ENCODE results near the gene ANGPT4. TPM values are rescaled to one million over a fixed set of nuclear protein-coding genes. Genes with fewer than 3 reads are reported as not detected.

ANGPT4 gene
- total and polyA plus RNA-seq, 11 donors: 0.08 to 0.32 (median 0.15) TPM; not detected in 5

- no peak for DNase-seq
- Histone ChIP-seq H3K4me1 (peaks cover 0 to 14% (median 5%) of the 10 kb centered on the region in 12 donors), H3K4me3 (no peak overlapping the region), H3K36me3 (no peaks in the 10 kb centered on the region), H3K27me3 (no peaks in the 10 kb centered on the region), H3K9me3 (no peaks in the 10 kb centered on the region), H3K27ac (no peak overlapping the region)
- TF ChIP-seq CTCF (IDR thresholded peaks at IDR 0.05) (no peak), POLR2A (IDR thresholded peaks at IDR 0.05) (no peak)
- intact Hi-C loops (cut with DNase I): no loop called here
- 91 to 97% (median 95%) methylated on average over 4 of the region's 4 CpGs for WGBS, 4 donors
- no peak for ATAC-seq
These were observed 92.6 kb downstream of the ANGPT4 start for GRCh38 chr20:823574-823902.

- H3K4me1 ChIP-seq: peaks cover 0 to 14% (median 5%) of the 10 kb centered on the region in 12 donors
- no peaks in the 10 kb centered on the region for H3K27me3 ChIP-seq
- ATAC-seq: no peak
- H3K4me3 ChIP-seq: no peak overlapping the region
- no peak overlapping the region for H3K27ac ChIP-seq
- no peaks in the 10 kb centered on the region for H3K36me3 ChIP-seq
- TF ChIP-seq CTCF (IDR thresholded peaks at IDR 0.05): no peak
- TF ChIP-seq POLR2A (IDR thresholded peaks at IDR 0.05): no peak
- intact Hi-C loops (cut with DNase I): no loop called here
- no peak for DNase-seq
- H3K9me3 ChIP-seq: no peaks in the 10 kb centered on the region
- WGBS, 4 donors: 82 to 90% (median 86%) methylated on average over 11 to 12 of the region's 12 CpGs
These were observed 93.2 kb downstream of the ANGPT4 start for GRCh38 chr20:822651-823573.

- 84 to 90% (median 87%) methylated on average over 3 of the region's 3 CpGs for WGBS, 4 donors
- H3K4me1 ChIP-seq: peaks cover 0 to 14% (median 5%) of the 10 kb centered on the region in 12 donors
- no peak for TF ChIP-seq CTCF (IDR thresholded peaks at IDR 0.05)
- no peak for TF ChIP-seq POLR2A (IDR thresholded peaks at IDR 0.05)
- intact Hi-C loops (cut with DNase I): no loop called here
- ATAC-seq: peak in 1 of 4 donors; percentile 7
- H3K4me3 ChIP-seq: no peak overlapping the region
- H3K27me3 ChIP-seq: no peaks in the 10 kb centered on the region
- no peaks in the 10 kb centered on the region for H3K9me3 ChIP-seq
- DNase-seq: no peak
- H3K36me3 ChIP-seq: no peaks in the 10 kb centered on the region
- H3K27ac ChIP-seq: peak overlapping the region in 9 of 12 donors; percentile 25 to 81 (median 61)
These were observed 94.4 kb downstream of the ANGPT4 start for GRCh38 chr20:821731-822065.

GRCh38 chr20:821046-821730 lies 94.9 kb downstream of the ANGPT4 start:
- ATAC-seq (peak; percentile 56 to 81 (median 80)), DNase-seq (no peak)
- intact Hi-C loops (cut with DNase I): no loop called here
- Histone ChIP-seq H3K4me1 (peaks cover 0 to 14% (median 5%) of the 10 kb centered on the region in 12 donors), H3K4me3 (no peak overlapping the region), H3K36me3 (no peaks in the 10 kb centered on the region), H3K9me3 (no peaks in the 10 kb centered on the region), H3K27ac (peak overlapping the region in 9 of 12 donors; percentile 25 to 81 (median 61)), H3K27me3 (no peaks in the 10 kb centered on the region)
- 58 to 64% (median 62%) methylated on average over 6 of the region's 6 CpGs for WGBS, 4 donors
- no peak for TF ChIP-seq POLR2A (IDR thresholded peaks at IDR 0.05)
- no peak for TF ChIP-seq CTCF (IDR thresholded peaks at IDR 0.05)
